HCT116 (cell line): ENCODE results near the gene COL4A1. TPM values are rescaled to one million over a fixed set of nuclear protein-coding genes. Genes with fewer than 3 reads are reported as not detected.

Experiments used
- ATAC-seq: fragments of 200-7000 bp; cut with Tn5 transposase; 2 replicates; pipeline ENCODE4 v1.9.1; 2020; ENCODE audit warnings: mild to moderate bottlenecking, moderate library complexity
- BruUV-seq: library from RNA; stranded (reverse); fragments of 400-500 nt; replicated peaks from 2 replicates; lab custom pipeline; 2021; lab: Mats Ljungman, UMichigan
- CTCF ChIA-PET: fragments of 300-600 bp; sonication (Branson Sonifier 250); formaldehyde crosslinking; loops from one replicate; lab custom pipeline; 2021; ENCODE audit warnings: antibody characterized with exemption; lab: Charles Lee
- POLR2A ChIA-PET: fragments of 300-600, 350-600 bp; sonication (Branson Sonifier 250); formaldehyde crosslinking; loops from one replicate; lab custom pipeline; 2021; ENCODE audit warnings: antibody characterized with exemption; lab: Charles Lee
- RAD21 ChIA-PET, 2 experiments: fragments of 300-600 bp; sonication (Branson Sonifier 250); formaldehyde crosslinking; loops; one replicate each; lab custom pipeline; 2023; ENCODE audit warnings: low total read pairs in 2 of 2; ENCODE audit not compliant: uncharacterized antibody in 2 of 2, unreplicated experiment in 2 of 2, low non-redundant PET in 1 of 2; lab: Charles Lee
- DNase-seq: peaks from one replicate; pipeline ENCODE4 v3.0.0-alpha.2; 2010; ENCODE audit warnings: low read depth, low spot score
- H2AFZ ChIP-seq: fragments of 200-600 bp; shearing (Covaris generic), sonication (generic); 2 replicates; pipeline ENCODE4 v1.6.1; 2017; ENCODE audit warnings: low read depth, mixed run types, mixed read lengths, antibody characterized with exemption, low read length; ENCODE audit not compliant: poor library complexity, severe bottlenecking
- H3K27ac ChIP-seq: 2 replicates; pipeline ENCODE4 v1.5.1; 2012; ENCODE audit warnings: low read depth, low read length
- H3K27me3 ChIP-seq: fragments of 200-600 bp; sonication (generic); 2 replicates; pipeline ENCODE4 v1.6.1; 2016; ENCODE audit warnings: mixed run types, low read length, mixed read lengths; ENCODE audit not compliant: insufficient read depth
- H3K36me3 ChIP-seq, 2 experiments: fragments of 200-500 bp in 1 of 2; fragments of 200-600 bp in 1 of 2; sonication (Bioruptor generic) in 1 of 2; sonication (generic) in 1 of 2; 2 replicates each; pipeline versions ENCODE4 v1.5.1 to v1.6.1; 2014 to 2016; ENCODE audit warnings: low read length in 2 of 2, inconsistent platforms in 1 of 2, mixed read lengths in 1 of 2, mixed run types in 1 of 2; ENCODE audit not compliant: insufficient read depth in 2 of 2, control insufficient read depth in 1 of 2
- H3K4me1 ChIP-seq, 2 experiments: fragments of 200-600 bp in 1 of 2; sonication (generic) in 1 of 2; 2 replicates each; pipeline versions ENCODE4 v1.5.1 to v1.6.1; 2012 to 2017; ENCODE audit warnings: low read length in 2 of 2, inconsistent platforms in 1 of 2, mild to moderate bottlenecking in 1 of 2, mixed read lengths in 1 of 2, mixed run types in 1 of 2, moderate library complexity in 1 of 2; ENCODE audit not compliant: insufficient read depth in 2 of 2, control insufficient read depth in 1 of 2
- H3K4me2 ChIP-seq: fragments of 200-600 bp; sonication (generic); 2 replicates; pipeline ENCODE4 v1.6.1; 2017; ENCODE audit warnings: mixed run types, low read length, mixed read lengths
- H3K4me3 ChIP-seq, 2 experiments: fragments of 200-600 bp in 1 of 2; sonication (generic) in 1 of 2; replicated peaks in 1 of 2; 2 replicates each; pipeline ENCODE4 v1.5.1; 2011 to 2016; ENCODE audit warnings: low read length in 2 of 2, control low read depth in 1 of 2, low read depth in 1 of 2, mild to moderate bottlenecking in 1 of 2, mixed read lengths in 1 of 2, mixed run types in 1 of 2
- H3K79me2 ChIP-seq: fragments of 200-600 bp; sonication (generic); 2 replicates; pipeline ENCODE4 v1.6.1; 2017; ENCODE audit warnings: mild to moderate bottlenecking, mixed run types, low read length, moderate library complexity, mixed read lengths; ENCODE audit not compliant: insufficient read depth
- H3K9ac ChIP-seq: fragments of 200-600 bp; sonication (generic); 2 replicates; pipeline ENCODE4 v1.6.1; 2016; ENCODE audit warnings: low read length, mixed read lengths
- H3K9me2 ChIP-seq: fragments of 200-600 bp; sonication (generic), shearing (Covaris generic); 2 replicates; pipeline ENCODE4 v1.6.1; 2017; ENCODE audit warnings: mixed run types, mild to moderate bottlenecking, moderate library complexity; ENCODE audit not compliant: insufficient read depth
- H3K9me3 ChIP-seq, 2 experiments: fragments of 200-500 bp in 1 of 2; fragments of 200-600 bp in 1 of 2; sonication (Bioruptor generic) in 1 of 2; sonication (generic) in 1 of 2; 2 replicates each; pipeline ENCODE4 v1.6.1; 2014 to 2017; ENCODE audit warnings: low read length in 2 of 2, mixed read lengths in 2 of 2, inconsistent platforms in 1 of 2, low read depth in 1 of 2, mild to moderate bottlenecking in 1 of 2, mixed run types in 1 of 2, moderate library complexity in 1 of 2; ENCODE audit not compliant: control insufficient read depth in 1 of 2, insufficient read depth in 1 of 2
- H4K20me1 ChIP-seq: fragments of 200-600 bp; sonication (generic), shearing (Covaris generic); 2 replicates; pipeline ENCODE4 v1.6.1; 2017; ENCODE audit warnings: mixed run types, mild to moderate bottlenecking, moderate library complexity; ENCODE audit not compliant: insufficient read depth
- EZH2 ChIP-seq: fragments of 200-600 bp; sonication (generic); IDR thresholded peaks from 2 replicates; pipeline ENCODE4 v1.6.1; 2017; ENCODE audit warnings: antibody characterized with exemption, mixed run types
- RAD21 ChIP-seq: IDR thresholded peaks from 2 replicates; pipeline ENCODE4 v1.6.1; 2012; ENCODE audit warnings: low read depth, mild to moderate bottlenecking
- intact Hi-C: fragments of 100-400 bp; cut with micrococcal nuclease; formaldehyde crosslinking; loops from 2 replicates; pipeline ENCODE4 v1.10.0; 2022
- total RNA-seq: library from RNA; stranded (reverse); gene quantifications from one replicate; pipeline ENCODE4 v1.2.1, GENCODE V29; 2021; ENCODE audit not compliant: unreplicated experiment
- TF ChIP-seq, protein P1 (sequence below), 3 experiments: fragments of 200-600 bp in 1 of 3; sonication (generic) in 1 of 3; IDR thresholded peaks in 2 of 3; conservative IDR thresholded peaks in 1 of 3; 2 replicates each; pipeline ENCODE4 v1.5.1; 2012 to 2017; ENCODE audit warnings: low read depth in 2 of 3, low read length in 2 of 3, antibody characterized with exemption in 1 of 3, borderline replicate concordance in 1 of 3, control low read depth in 1 of 3, mild to moderate bottlenecking in 1 of 3, mixed read lengths in 1 of 3, mixed run types in 1 of 3, moderate library complexity in 1 of 3; ENCODE audit not compliant: insufficient read depth in 1 of 3

The COL4A1 gene
- total RNA-seq, 1 experiment from 2014 or later: 0.57 TPM

DNA sequence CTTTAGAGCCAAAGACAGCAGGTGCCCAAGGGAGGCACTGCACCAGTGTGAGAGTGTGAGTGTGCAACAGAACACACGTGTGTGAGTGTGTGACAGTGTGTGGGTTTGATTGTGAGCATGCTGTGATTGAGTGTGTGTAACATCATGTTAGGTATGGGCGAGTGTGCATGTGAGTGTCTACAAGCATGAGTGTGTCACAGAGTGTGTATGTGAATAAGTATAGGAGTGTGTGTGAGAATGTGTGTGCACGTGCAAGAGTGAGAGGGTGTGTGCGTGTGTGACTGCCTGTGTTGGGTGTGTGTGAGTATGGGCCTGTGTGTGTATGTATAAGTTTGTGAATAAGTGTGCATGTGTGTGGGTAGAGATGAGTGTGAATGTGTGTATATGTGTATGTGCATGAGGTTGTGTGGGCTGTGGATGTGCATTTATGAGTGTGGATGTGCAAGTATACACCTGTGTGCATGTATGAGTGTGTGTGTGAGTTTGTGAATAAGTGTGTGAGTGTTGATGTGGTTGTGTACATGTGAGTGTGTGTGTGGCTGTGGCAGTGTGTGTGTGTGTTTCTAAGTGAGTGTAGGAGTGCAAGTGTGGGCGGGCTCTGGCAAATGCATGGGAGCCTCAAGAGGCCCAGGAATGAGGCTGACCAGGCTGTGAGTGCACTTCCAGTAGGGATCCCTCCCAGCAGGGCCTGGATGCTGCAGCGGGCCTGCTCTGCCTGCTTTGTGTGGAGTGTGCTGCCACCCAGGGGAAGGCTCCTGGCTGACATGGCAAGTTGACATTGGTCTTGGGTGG lies 198.4 kb downstream of the COL4A1 start:
- Histone ChIP-seq H3K9me2 (no peaks in the 10 kb centered on the region), H3K9ac (no peak overlapping the region), H3K4me1 (no peaks in the 10 kb centered on the region; a peak in 1 of 4 replicates), H3K4me2 (no peak overlapping the region), H3K36me3 (no peaks in the 10 kb centered on the region), H4K20me1 (no peaks in the 10 kb centered on the region), H2AFZ (no peak overlapping the region), H3K9me3 (no peaks in the 10 kb centered on the region), H3K4me3 (no peak overlapping the region), H3K27ac (no peak overlapping the region), H3K27me3 (no peaks in the 10 kb centered on the region), H3K79me2 (no peaks in the 10 kb centered on the region)
- TF ChIP-seq, protein P1, sequence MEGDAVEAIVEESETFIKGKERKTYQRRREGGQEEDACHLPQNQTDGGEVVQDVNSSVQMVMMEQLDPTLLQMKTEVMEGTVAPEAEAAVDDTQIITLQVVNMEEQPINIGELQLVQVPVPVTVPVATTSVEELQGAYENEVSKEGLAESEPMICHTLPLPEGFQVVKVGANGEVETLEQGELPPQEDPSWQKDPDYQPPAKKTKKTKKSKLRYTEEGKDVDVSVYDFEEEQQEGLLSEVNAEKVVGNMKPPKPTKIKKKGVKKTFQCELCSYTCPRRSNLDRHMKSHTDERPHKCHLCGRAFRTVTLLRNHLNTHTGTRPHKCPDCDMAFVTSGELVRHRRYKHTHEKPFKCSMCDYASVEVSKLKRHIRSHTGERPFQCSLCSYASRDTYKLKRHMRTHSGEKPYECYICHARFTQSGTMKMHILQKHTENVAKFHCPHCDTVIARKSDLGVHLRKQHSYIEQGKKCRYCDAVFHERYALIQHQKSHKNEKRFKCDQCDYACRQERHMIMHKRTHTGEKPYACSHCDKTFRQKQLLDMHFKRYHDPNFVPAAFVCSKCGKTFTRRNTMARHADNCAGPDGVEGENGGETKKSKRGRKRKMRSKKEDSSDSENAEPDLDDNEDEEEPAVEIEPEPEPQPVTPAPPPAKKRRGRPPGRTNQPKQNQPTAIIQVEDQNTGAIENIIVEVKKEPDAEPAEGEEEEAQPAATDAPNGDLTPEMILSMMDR (IDR thresholded peaks at IDR 0.05 in 2 of 3, conservative IDR thresholded peaks at IDR 0.05 in 1 of 3; ENCODE audit: borderline replicate concordance in 1 of 3, insufficient read depth in 1 of 3, low read depth in 2 of 3, low read length in 2 of 3): peak; percentile 70 to 72 (median 71)
- TF ChIP-seq RAD21 (peak; percentile 94), EZH2 (no peak)
- ChIA-PET RAD21 (no interaction called here), POLR2A (no interaction called here), CTCF (interaction anchor here (1.2 kb wide), 1 partner anchor 1147 kb away, joined by 4 read pairs; no protein-coding TSS in a partner anchor)
- intact Hi-C loops: loop anchor here (1.0 to 5.0 kb wide), 6 partner anchors 316 to 1766 kb away; no protein-coding TSS in a partner anchor
- ATAC-seq: peak; percentile 87
- BruUV-seq: no TSS peak
- peak; percentile 53 for DNase-seq
